ENCODE data around the gene MAPRE2.

The MAPRE2 gene

DNA sequence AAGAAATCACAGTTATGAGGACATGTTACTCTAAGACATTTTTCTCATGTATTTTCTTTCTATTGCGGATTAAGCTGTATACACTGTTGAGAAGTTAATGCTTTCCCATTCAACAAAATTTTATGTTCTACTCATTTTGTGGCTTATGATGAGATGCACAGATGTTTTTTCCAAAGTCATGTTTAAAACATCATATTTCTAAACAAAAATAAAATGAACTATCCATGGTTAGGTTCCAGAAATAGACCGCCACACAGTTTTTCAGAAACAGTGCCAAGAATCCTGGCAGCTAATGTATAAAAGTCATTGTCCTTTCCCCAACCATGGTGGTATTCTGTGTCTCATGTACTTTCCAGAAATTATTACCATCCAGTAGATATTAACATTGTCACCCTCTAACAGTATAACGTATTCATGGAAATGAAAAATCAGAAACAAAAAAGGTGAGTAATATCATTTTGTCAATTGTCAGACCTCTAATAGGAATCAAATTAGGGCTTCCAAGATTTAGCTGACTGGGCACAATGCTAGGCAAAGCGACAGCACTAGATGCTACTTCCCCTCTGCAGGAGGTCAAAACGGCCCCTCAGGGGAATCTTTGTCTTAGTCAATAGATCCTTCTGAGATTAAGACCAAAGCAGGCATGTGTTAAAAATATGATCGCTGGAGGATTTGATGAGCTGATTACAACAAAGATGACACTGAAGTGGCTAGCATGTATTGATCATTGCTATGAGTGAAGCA, 145.2 kb downstream of the MAPRE2 start:
- DNase-seq, result no peak

GRCh38 chr18:35189510-35189909, 148.3 kb downstream of the MAPRE2 start:
- no peak for DNase-seq

GRCh38 chr18:35190948-35191697, 149.9 kb downstream of the MAPRE2 start:
- DNase-seq, result no peak

GRCh38 chr18:35191698-35192025, 150.4 kb downstream of the MAPRE2 start:
- DNase-seq, result no peak

DNA sequence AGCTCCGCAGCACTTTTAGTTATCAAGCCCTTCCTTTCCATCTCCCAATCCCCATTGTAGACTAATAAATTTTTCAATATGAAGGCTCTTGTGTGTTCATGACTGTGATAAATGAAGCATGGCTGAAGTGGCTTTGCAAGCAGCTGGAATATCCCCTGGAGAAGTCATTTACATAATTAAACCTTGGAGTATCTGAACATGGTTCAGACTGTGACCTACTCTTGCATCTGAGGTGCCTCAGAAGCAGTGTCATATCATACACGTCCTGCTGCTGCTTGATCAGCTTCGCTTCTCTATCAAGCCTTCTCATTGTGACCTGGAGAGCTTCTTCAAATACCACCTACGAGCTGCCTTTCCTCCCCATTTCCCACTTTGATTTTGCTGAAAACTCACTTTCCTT, 151.2 kb downstream of the MAPRE2 start:
- no peak for DNase-seq
